CD8-positive, alpha-beta memory T cell (primary cell): ENCODE data around the gene NID1. TPM values are rescaled to one million over a fixed set of nuclear protein-coding genes. Genes with fewer than 3 reads are reported as not detected.

Source experiments
- CTCF ChIA-PET: fragments of 350-600 bp; sonication (Branson Sonifier 250); formaldehyde crosslinking; loops from one replicate; lab custom pipeline; 2021; ENCODE audit warnings: antibody characterized with exemption; lab: Charles Lee
- POLR2A ChIA-PET: fragments of 350-600 bp; sonication (Branson Sonifier 250); formaldehyde crosslinking; loops from one replicate; lab custom pipeline; 2021; ENCODE audit warnings: antibody characterized with exemption; lab: Charles Lee
- DNase-seq, 5 donors: peaks; one replicate each; pipeline versions ENCODE4 v3.0.0 to v3.0.0-alpha.2; 2020 to 2022; ENCODE audit warnings: mixed read lengths in 1 of 5
- H3K27ac ChIP-seq: one replicate; pipeline ENCODE4 v1.7.0; 2013; ENCODE audit warnings: low read depth, mild to moderate bottlenecking, low read length, moderate library complexity
- H3K27me3 ChIP-seq: 2 replicates; pipeline ENCODE4 v1.7.0; 2013; ENCODE audit warnings: low read length, mild to moderate bottlenecking; ENCODE audit not compliant: insufficient read depth, poor library complexity, severe bottlenecking
- H3K36me3 ChIP-seq: 2 replicates; pipeline ENCODE4 v1.7.0; 2013; ENCODE audit warnings: mild to moderate bottlenecking, low read length, moderate library complexity; ENCODE audit not compliant: insufficient read depth
- H3K4me1 ChIP-seq: 2 replicates; pipeline ENCODE4 v1.7.0; 2013; ENCODE audit warnings: mild to moderate bottlenecking, low read length, moderate library complexity; ENCODE audit not compliant: insufficient read depth
- H3K4me3 ChIP-seq: 2 replicates; pipeline ENCODE4 v1.7.0; 2013; ENCODE audit warnings: mild to moderate bottlenecking, low read length
- H3K9me3 ChIP-seq: 2 replicates; pipeline ENCODE4 v1.7.0; 2013; ENCODE audit warnings: mild to moderate bottlenecking, low read length
- H3K27ac Mint-ChIP-seq, 8 donors: one replicate each; pipeline ENCODE4 v1.8.0; 2020 to 2021; ENCODE audit warnings: mixed read lengths in 8 of 8, mild to moderate bottlenecking in 6 of 8, inconsistent platforms in 3 of 8, moderate library complexity in 3 of 8
- H3K27me3 Mint-ChIP-seq, 2 donors: one replicate each; pipeline ENCODE4 v1.8.0; 2020 to 2021; ENCODE audit warnings: mixed read lengths in 2 of 2, mild to moderate bottlenecking in 1 of 2, moderate library complexity in 1 of 2
- H3K36me3 Mint-ChIP-seq, 3 donors: one replicate each; pipeline ENCODE4 v1.8.0; 2020 to 2021; ENCODE audit warnings: mixed read lengths in 3 of 3, inconsistent platforms in 1 of 3, mild to moderate bottlenecking in 1 of 3
- H3K4me1 Mint-ChIP-seq, 3 donors: one replicate each; pipeline ENCODE4 v1.8.0; 2020 to 2021; ENCODE audit warnings: mixed read lengths in 3 of 3, inconsistent platforms in 1 of 3, mild to moderate bottlenecking in 1 of 3
- H3K4me3 Mint-ChIP-seq, 7 donors: one replicate each; pipeline ENCODE4 v1.8.0; 2020 to 2021; ENCODE audit warnings: mixed read lengths in 7 of 7, mild to moderate bottlenecking in 6 of 7, moderate library complexity in 4 of 7, inconsistent platforms in 2 of 7
- H3K9me3 Mint-ChIP-seq, 5 donors: one replicate each; pipeline ENCODE4 v1.8.0; 2020 to 2022; ENCODE audit warnings: mixed read lengths in 5 of 5, mild to moderate bottlenecking in 3 of 5, moderate library complexity in 2 of 5, inconsistent platforms in 1 of 5
- polyA plus RNA-seq: library from polyadenylated mRNA; unstranded; fragments of 300-500 nt; fragmentation: Illumina TruSeq; gene quantifications from one replicate; pipeline ENCODE4 v1.2.3, GENCODE V29; 2021
- total RNA-seq, 2 experiments: library from RNA; stranded (reverse); gene quantifications; one replicate each; pipeline ENCODE4 v1.2.3, GENCODE V29; 2021

Gene NID1
- total and polyA plus RNA-seq, 3 experiments from 2014 or later, result 0.09 to 0.15 TPM; not detected in 1

- Mint-ChIP-seq H3K4me1 (peaks cover 38 to 45% (median 43%) of the 10 kb centered on the region in 3 donors), H3K27me3 (peaks cover 0 to 1% of the 10 kb centered on the region in 2 donors), H3K9me3 (no peaks in the 10 kb centered on the region), H3K27ac (peak overlapping the region in 4 of 8 donors; percentile 7 to 88 (median 71)), H3K4me3 (peak overlapping the region in 2 of 7 donors; percentile 35 to 40), H3K36me3 (peaks cover 0 to 4% (median 0%) of the 10 kb centered on the region in 3 donors)
- no peaks in the 10 kb centered on the region for H3K27me3 ChIP-seq
- no peaks in the 10 kb centered on the region for H3K36me3 ChIP-seq
- POLR2A ChIA-PET, result interaction anchor here (0.7 kb wide), 1 partner anchor 59 kb away, joined by 3 read pairs; no protein-coding TSS in a partner anchor
- CTCF ChIA-PET, result interaction anchor here (1.1 to 1.9 kb wide), 3 partner anchors 15 to 32 kb away, joined by 3 to 10 read pairs (median 4); no protein-coding TSS in a partner anchor
- H3K4me3 ChIP-seq, result no peak overlapping the region
- no peak for DNase-seq
- H3K27ac ChIP-seq, result no peak overlapping the region
- peaks cover 15% of the 10 kb centered on the region for H3K4me1 ChIP-seq
- H3K9me3 ChIP-seq, result no peaks in the 10 kb centered on the region
These were observed 124.6 kb downstream of the NID1 start for GRCh38 chr1:235940285-235940684.

GRCh38 chr1:235939480-235939775 lies 125.5 kb downstream of the NID1 start:
- POLR2A ChIA-PET, result no interaction called here

GRCh38 chr1:235938709-235939479 lies 126.0 kb downstream of the NID1 start:
- Histone ChIP-seq H3K9me3 (no peaks in the 10 kb centered on the region), H3K4me3 (no peak overlapping the region), H3K36me3 (no peaks in the 10 kb centered on the region), H3K27ac (no peak overlapping the region), H3K27me3 (no peaks in the 10 kb centered on the region), H3K4me1 (peaks cover 15% of the 10 kb centered on the region)
- Mint-ChIP-seq H3K9me3 (no peaks in the 10 kb centered on the region), H3K4me3 (peak overlapping the region in 5 of 7 donors; percentile 30 to 81 (median 66)), H3K36me3 (peaks cover 0 to 4% (median 0%) of the 10 kb centered on the region in 3 donors), H3K27me3 (peaks cover 0 to 1% of the 10 kb centered on the region in 2 donors), H3K4me1 (peaks cover 38 to 47% (median 42%) of the 10 kb centered on the region in 3 donors), H3K27ac (peak overlapping the region in 7 of 8 donors; percentile 77 to 94 (median 89))
- no peak for DNase-seq
- CTCF ChIA-PET, result interaction anchor here (1.5 kb wide), 1 partner anchor 73 kb away, joined by 3 read pairs; no protein-coding TSS in a partner anchor
- POLR2A ChIA-PET, result interaction anchor here (0.6 kb wide), 1 partner anchor 83 kb away, joined by 3 read pairs; no protein-coding TSS in a partner anchor

More at GRCh38 chr1:235939480-235939775, 125.5 kb downstream of the NID1 start:
- peaks cover 15% of the 10 kb centered on the region for H3K4me1 ChIP-seq
- H3K36me3 ChIP-seq, result no peaks in the 10 kb centered on the region
- Mint-ChIP-seq H3K27me3 (peaks cover 0 to 1% of the 10 kb centered on the region in 2 donors), H3K27ac (peak overlapping the region in 7 of 8 donors; percentile 70 to 94 (median 89)), H3K4me3 (peak overlapping the region in 4 of 7 donors; percentile 30 to 81 (median 72)), H3K4me1 (peaks cover 38 to 46% (median 42%) of the 10 kb centered on the region in 3 donors), H3K36me3 (peaks cover 0 to 4% (median 0%) of the 10 kb centered on the region in 3 donors), H3K9me3 (no peaks in the 10 kb centered on the region)
- DNase-seq, result no peak
- no peak overlapping the region for H3K27ac ChIP-seq
- no peaks in the 10 kb centered on the region for H3K9me3 ChIP-seq
- CTCF ChIA-PET, result interaction anchor here (1.1 to 1.9 kb wide), 3 partner anchors 15 to 73 kb away, joined by 3 to 10 read pairs (median 3); no protein-coding TSS in a partner anchor
- H3K4me3 ChIP-seq, result no peak overlapping the region
- H3K27me3 ChIP-seq, result no peaks in the 10 kb centered on the region

DNA sequence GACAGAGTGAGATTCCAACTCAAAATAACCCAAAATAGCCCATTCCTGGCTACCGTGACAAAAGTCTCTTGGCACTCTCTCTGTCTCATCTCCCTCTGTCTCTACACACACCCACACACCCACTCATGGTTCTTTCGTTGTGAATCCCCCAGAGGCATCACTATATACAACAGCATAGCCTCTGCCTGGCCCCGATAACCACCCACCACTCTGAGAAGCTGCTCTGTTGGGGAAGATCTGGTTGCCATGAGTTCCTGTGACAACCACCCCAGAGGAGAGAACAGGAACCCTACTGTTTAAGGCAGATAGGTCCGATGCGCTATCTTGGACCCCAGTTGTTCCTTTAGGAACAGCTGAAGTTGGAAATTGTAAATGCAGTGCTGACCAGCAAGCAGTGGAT lies 127.8 kb downstream of the NID1 start:
- Mint-ChIP-seq H3K36me3 (peaks cover 0 to 4% (median 0%) of the 10 kb centered on the region in 3 donors), H3K4me1 (peaks cover 47 to 59% (median 52%) of the 10 kb centered on the region in 3 donors), H3K9me3 (no peaks in the 10 kb centered on the region), H3K27ac (peak overlapping the region in 6 of 8 donors; percentile 20 to 91 (median 40)), H3K27me3 (peaks cover 0 to 1% of the 10 kb centered on the region in 2 donors), H3K4me3 (peak overlapping the region in 2 of 7 donors; percentile 21 to 78)
- Histone ChIP-seq H3K4me3 (no peak overlapping the region), H3K9me3 (no peaks in the 10 kb centered on the region), H3K36me3 (no peaks in the 10 kb centered on the region), H3K4me1 (peaks cover 15% of the 10 kb centered on the region), H3K27ac (no peak overlapping the region), H3K27me3 (no peaks in the 10 kb centered on the region)
- no peak for DNase-seq
- ChIA-PET CTCF (interaction anchor here (0.9 kb wide), 1 partner anchor 10 kb away, joined by 3 read pairs; no protein-coding TSS in a partner anchor), POLR2A (no interaction called here)

DNA sequence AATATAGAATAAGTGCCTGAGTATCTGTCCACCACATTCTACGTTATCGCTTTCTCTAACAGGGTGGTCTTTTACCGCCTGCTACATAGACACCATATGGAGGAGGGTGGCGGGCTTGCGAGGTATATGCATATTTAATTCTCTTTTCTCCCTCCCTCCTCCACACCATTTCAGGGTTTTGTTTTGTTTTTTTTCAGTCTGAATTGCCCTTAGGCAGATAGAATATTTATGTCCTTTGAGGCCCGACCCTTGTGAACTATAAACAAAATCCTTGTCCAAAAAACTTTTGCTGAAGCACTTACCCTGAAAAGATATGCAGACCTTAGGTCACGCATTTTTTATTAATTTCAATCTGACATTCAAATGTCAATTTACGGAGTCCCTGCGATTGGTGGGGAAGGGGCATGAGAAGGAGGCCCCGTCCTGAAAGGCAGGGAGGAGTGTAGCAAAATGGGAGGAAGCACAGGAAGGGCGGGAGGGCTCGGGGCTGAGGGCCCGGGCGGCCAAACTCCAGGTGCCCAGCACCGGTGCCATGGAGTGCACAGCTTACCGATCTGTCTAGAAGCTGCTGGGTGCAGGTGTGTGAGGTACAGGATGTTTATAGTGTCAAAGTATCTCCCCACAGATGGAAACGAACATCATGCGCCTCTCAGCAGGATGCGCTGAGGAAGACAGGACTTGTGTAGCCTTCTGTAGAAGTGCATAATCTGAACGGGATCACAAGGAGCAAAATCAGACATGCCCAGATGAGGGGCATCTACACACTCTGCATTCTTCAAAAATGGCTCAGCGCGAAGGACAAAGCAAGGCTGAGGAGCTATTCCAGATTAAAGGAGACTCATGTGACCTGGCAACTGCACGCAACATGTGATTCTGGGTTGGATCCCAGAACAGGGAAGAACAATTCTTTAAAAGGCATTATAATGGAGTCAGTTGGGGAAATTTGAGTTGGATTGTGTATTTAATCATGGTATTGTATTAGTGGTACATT lies 129.4 kb downstream of the NID1 start:
- DNase-seq, result no peak
- peaks cover 42 to 58% (median 53%) of the 10 kb centered on the region in 3 donors for H3K4me1 Mint-ChIP-seq
- H3K9me3 Mint-ChIP-seq, result no peaks in the 10 kb centered on the region
- H3K4me1 ChIP-seq, result peaks cover 15% of the 10 kb centered on the region
- H3K27me3 ChIP-seq, result no peaks in the 10 kb centered on the region
- H3K36me3 ChIP-seq, result no peaks in the 10 kb centered on the region
- peak overlapping the region in 1 of 7 donors; percentile 29 for H3K4me3 Mint-ChIP-seq
- H3K27ac Mint-ChIP-seq, result peak overlapping the region in 5 of 8 donors; percentile 33 to 73 (median 58)
- no peaks in the 10 kb centered on the region for H3K9me3 ChIP-seq
- ChIA-PET POLR2A (no interaction called here), CTCF (no interaction called here)
- H3K36me3 Mint-ChIP-seq, result peaks cover 0 to 4% (median 0%) of the 10 kb centered on the region in 3 donors
- no peak overlapping the region for H3K27ac ChIP-seq
- peaks cover 0 to 1% of the 10 kb centered on the region in 2 donors for H3K27me3 Mint-ChIP-seq
- H3K4me3 ChIP-seq, result no peak overlapping the region

DNA sequence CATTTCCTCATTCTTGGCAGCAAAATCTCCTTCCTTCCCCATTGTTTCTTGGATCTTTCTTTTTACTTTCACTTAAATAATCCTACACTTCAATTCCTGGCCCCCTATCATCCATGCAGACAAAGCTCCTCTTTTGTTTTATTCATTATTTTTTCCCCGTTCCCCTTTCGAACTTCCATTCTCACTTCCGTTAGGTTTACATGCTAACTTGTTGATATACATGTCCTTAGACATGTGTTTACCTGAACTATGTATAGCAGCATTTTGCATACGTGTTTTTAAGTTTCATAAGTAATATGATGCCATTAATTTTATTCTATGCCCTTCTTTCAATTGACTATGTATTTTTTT lies 131.1 kb downstream of the NID1 start:
- Mint-ChIP-seq H3K9me3 (no peaks in the 10 kb centered on the region), H3K27me3 (peaks cover 0 to 1% of the 10 kb centered on the region in 2 donors), H3K4me1 (peaks cover 27 to 41% (median 38%) of the 10 kb centered on the region in 3 donors), H3K36me3 (peaks cover 0 to 4% (median 0%) of the 10 kb centered on the region in 3 donors), H3K27ac (peak overlapping the region in 2 of 8 donors; percentile 42 to 64), H3K4me3 (no peak overlapping the region)
- CTCF ChIA-PET, result interaction anchor here (0.9 to 1.7 kb wide), 5 partner anchors 10 to 67 kb away, joined by 3 to 5 read pairs (median 3); partner anchors contain the start of gene LYST
- Histone ChIP-seq H3K9me3 (no peaks in the 10 kb centered on the region), H3K4me1 (peaks cover 4% of the 10 kb centered on the region), H3K36me3 (no peaks in the 10 kb centered on the region), H3K27ac (no peak overlapping the region), H3K4me3 (no peak overlapping the region), H3K27me3 (no peaks in the 10 kb centered on the region)
- no peak for DNase-seq
- POLR2A ChIA-PET, result no interaction called here

GRCh38 chr1:235933017-235933765 lies 131.7 kb downstream of the NID1 start:
- ChIA-PET POLR2A (no interaction called here), CTCF (interaction anchor here (0.7 to 1.7 kb wide), 6 partner anchors 9 to 67 kb away, joined by 3 to 5 read pairs (median 3); partner anchors contain the start of gene LYST)
- no peaks in the 10 kb centered on the region for H3K4me1 ChIP-seq
- Mint-ChIP-seq H3K4me1 (peaks cover 22 to 35% (median 33%) of the 10 kb centered on the region in 3 donors), H3K27ac (peak overlapping the region in 2 of 8 donors; percentile 18 to 64), H3K9me3 (no peaks in the 10 kb centered on the region), H3K4me3 (no peak overlapping the region), H3K27me3 (peaks cover 0 to 1% of the 10 kb centered on the region in 2 donors), H3K36me3 (peaks cover 0 to 4% (median 0%) of the 10 kb centered on the region in 3 donors)
- H3K4me3 ChIP-seq, result no peak overlapping the region
- DNase-seq, result no peak
- no peak overlapping the region for H3K27ac ChIP-seq
- H3K27me3 ChIP-seq, result no peaks in the 10 kb centered on the region
- no peaks in the 10 kb centered on the region for H3K9me3 ChIP-seq
- H3K36me3 ChIP-seq, result no peaks in the 10 kb centered on the region
